ENCODE data around the gene ZNF513.

Gene ZNF513

DNA sequence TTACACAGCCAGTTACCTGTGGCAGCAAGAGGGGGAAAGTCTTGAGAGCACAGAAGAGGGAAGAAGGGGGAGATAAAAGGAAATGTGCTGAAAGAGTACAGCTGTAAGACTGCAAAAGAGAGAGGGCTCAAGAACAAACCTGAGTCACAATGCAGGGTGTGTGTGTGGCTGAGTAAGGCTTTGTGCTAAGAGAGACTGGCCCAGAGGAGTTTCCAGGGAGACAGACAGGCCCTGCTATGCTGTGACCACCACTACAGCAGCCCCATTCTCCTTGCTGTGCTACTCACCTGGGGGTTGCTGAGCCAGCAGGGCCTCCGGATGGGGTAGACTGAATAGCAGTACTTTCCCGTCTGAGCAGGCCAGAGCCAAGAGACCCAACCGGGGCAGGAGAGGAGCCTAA is 45.2 kb downstream of the ZNF513 start:
- H3K9ac ChIP-seq (ENCODE audit: low read depth in 1 of 2, low read length in 2 of 2): no peak overlapping the region
- H3K27ac ChIP-seq (ENCODE audit: low read depth, low read length): no peak overlapping the region
- H3K36me3 ChIP-seq (ENCODE audit: control insufficient read depth in 1 of 2, insufficient read depth in 2 of 2, low read length in 2 of 2): peaks cover 34 to 75% of the 10 kb centered on the region in 2 donors
- no peaks in the 10 kb centered on the region for H3K27me3 ChIP-seq (ENCODE audit: control insufficient read depth in 1 of 2, insufficient read depth in 2 of 2, low read length in 2 of 2)
- H3K9me3 ChIP-seq (ENCODE audit: control insufficient read depth in 1 of 2, low read length in 2 of 2): no peaks in the 10 kb centered on the region
- H3K4me1 ChIP-seq (ENCODE audit: control insufficient read depth in 1 of 2, insufficient read depth in 2 of 2, low read length in 2 of 2): no peaks in the 10 kb centered on the region
- H3K4me3 ChIP-seq (ENCODE audit: low read depth in 1 of 2, low read length in 2 of 2): no peak overlapping the region

All from duodenal mucosa (tissue), 2 donors.